Esophagus squamous epithelium (tissue), 4 donors: ENCODE data around the gene GCK.

Experiments
- CTCF ChIP-seq, 6 experiments: fragments of 450-650 bp in 4 of 6; fragments of 200-600 bp in 2 of 6; sonication (generic) in 2 of 6; IDR thresholded peaks; one replicate each; pipeline ENCODE4 v1.5.1; 2016 to 2019; ENCODE audit warnings: antibody characterized with exemption in 6 of 6, mild to moderate bottlenecking in 4 of 6, moderate library complexity in 4 of 6
- POLR2A ChIP-seq, 4 donors: fragments of 450-650 bp; IDR thresholded peaks; one replicate each; pipeline ENCODE4 v1.6.1; 2017; ENCODE audit warnings: antibody characterized with exemption in 4 of 4, mild to moderate bottlenecking in 4 of 4, moderate library complexity in 3 of 4

GRCh38 chr7:44232396-44232795, 43.2 kb upstream of the GCK start:
- no peak for TF ChIP-seq CTCF (IDR thresholded peaks at IDR 0.05)
- no peak for TF ChIP-seq POLR2A (IDR thresholded peaks at IDR 0.05)
